Activated CD4-positive, CD25-positive, alpha-beta regulatory T cell treated with anti-CD3 and anti-CD28 coated beads, Interleukin-2, amount 50 U/mL, for 24 hours (primary cell): ENCODE results near the gene GLI3.
"Not testable (repeated sequence)": the region's sequence is repeated elsewhere in the genome, so short reads cannot be mapped to it uniquely, and the experiment has no call there.

Experiments used
- ATAC-seq, 2 donors: fragments of 150-1000 bp; cut with Tn5 transposase; one replicate each; pipeline ENCODE4 v1.10.0; 2021; ENCODE audit warnings: mild to moderate bottlenecking in 1 of 2, moderate library complexity in 1 of 2

The GLI3 gene

DNA sequence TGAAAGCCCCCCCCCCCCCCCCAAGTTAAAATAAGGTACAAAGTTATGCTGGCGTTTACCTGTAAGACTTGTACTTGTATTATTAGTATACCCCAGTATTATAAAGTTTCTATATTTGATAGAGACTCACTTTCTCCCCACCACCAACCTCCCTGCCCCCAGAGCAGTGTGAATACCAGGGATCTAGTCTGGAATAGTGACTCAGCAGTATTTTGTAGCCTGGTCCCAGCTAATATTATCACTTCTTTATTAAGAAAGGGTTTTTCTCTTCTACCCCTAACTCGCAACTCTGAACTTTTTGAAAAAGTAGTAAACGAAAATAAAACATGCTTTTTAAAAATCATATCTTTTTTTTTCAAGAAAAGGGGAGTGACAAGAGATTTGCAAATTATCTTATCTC is 26.7 kb downstream of the GLI3 start:
- no peak for ATAC-seq

DNA sequence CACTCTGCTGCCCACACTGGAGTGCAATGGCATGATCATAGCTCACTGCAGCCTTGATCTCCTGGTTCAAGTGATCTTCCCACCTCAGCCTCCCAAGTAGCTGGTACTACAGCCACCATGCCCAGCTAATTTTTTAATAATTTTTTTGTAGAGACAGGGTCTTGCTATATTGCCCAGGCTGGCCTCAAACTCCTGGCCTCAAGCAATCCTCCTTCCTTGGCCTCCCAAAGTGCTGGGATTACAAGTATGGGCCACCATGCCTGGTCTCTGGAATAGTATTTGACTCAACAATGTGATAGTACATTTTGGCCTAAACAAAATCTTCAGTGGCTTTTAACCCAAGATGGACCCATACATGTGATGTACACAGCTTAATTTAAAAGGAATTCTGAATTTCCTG is 27.9 kb downstream of the GLI3 start:
- ATAC-seq: not testable (repeated sequence)

DNA sequence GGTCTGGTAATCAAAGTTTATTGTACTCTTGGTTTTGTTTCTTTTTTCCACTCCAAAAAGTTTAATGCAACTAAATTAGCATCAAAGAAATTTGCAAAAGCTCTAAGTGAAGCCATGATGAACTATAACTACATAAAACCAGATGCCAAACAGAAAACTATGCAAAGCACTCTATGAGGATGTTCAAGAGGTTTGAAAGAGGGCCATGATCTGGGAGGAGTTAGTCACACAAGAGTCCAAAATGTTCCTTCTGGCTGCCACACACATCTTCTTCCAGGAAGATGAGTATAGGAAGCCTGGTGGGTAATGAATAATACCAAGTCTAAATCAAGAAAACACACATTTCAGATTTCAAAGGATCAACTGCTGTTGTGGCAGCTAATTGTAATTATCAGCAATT is 28.4 kb downstream of the GLI3 start:
- no peak for ATAC-seq

DNA sequence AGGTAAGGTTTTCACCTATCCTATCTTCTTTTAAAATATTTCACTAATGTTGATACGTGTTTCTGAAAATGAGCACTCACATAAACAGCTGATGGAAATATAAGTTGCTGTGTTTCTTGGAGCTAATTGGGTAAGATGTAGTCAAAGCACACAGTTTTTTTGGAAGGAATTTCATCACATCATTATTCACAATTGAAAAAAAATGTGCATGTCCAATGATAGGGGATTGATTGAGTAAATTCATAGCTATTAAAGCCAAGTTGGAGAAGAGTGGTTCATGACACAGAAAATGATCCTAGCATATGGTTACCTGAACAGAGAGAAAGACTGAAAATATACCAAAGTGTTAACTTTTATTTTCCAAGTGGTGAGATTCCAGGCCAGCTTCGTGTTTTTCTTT is 29.6 kb downstream of the GLI3 start:
- ATAC-seq: no peak

DNA sequence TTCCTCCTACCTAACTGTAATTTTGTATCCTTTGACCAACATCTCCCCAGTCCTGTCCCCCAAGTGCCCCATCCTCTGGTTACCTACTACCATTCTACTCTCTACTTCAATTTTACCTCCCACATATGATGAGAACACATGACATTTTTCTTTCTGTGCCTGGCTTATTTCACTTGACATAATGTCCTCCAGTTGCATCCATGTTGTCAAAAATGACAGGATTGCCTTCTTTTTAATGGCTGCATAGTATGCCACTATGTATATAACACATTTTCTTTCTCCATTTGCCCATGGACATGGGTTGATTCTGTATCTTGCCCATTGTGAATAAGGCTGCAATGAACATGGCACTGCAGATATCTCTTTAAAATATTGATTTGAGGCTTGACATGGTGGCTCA is 33.7 kb downstream of the GLI3 start:
- ATAC-seq: no peak

DNA sequence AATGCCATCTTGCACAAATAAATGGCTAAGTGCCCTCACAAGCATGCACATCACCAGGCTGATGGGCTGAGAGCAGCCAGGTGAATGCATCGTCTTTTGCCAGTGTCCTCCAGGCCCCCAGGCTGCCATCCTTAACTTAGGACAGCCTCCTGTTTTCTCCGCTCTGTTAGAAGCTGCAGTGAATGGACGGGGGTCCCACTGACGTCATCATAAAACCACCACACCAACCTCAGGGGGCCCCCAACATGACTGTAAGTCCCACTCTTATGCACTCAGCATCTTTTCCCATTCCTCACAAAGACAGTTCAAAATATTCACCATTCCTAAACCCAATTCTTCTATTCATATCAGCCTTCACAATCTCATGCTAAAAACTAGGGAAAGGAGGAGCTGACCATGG is 34.4 kb downstream of the GLI3 start:
- no peak for ATAC-seq

DNA sequence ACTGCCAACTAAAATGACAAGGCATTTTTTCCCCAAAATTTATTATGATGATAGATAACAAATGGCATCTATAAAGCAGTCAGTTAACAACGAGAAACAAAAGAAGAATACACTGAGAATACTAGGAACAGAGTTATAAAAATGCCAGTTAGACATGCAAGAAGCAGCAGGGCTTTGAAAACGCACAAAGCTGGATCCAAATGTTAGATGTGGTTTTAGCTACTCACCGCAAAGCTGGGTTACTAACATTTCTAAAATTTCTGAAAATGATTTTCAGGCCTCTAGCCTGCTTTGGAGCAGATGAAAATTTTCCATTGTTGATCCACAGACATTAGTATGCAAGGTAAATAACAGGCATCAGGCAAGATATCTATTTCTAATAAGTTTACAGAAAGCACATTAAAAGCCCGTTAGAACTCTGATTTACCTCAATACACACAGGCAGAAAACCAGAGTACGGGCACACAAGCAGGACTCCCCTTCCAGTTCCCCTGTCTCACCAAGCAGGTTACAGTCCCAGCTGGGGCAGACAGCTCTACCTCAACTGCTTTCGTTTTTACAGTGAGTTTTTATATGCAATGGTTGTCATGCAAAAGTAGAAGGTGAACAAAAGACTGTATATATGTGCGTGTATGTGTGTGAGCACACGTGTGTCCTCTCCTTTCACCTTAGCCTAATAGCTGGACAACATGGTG is 37.9 kb downstream of the GLI3 start:
- ATAC-seq: no peak

DNA sequence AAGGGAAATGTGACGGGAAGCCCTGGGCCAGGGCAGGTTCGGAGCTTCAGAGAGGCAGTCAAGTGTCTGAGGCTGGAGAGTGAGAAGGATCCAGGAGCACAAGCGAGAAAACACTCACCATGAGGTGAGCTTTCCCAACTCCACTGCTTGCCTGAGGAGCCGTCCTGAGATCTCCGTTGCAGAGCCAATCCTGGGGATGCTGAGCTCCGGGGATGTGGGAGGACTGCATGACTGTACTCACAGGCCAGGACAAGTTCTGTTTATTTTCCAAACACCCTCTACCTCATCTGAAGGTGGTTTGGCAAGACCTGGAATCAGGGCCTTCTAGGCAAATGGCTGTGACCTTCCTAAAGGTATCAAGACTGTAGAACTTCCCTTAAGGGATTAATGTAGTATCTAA is 38.7 kb downstream of the GLI3 start:
- no peak for ATAC-seq

DNA sequence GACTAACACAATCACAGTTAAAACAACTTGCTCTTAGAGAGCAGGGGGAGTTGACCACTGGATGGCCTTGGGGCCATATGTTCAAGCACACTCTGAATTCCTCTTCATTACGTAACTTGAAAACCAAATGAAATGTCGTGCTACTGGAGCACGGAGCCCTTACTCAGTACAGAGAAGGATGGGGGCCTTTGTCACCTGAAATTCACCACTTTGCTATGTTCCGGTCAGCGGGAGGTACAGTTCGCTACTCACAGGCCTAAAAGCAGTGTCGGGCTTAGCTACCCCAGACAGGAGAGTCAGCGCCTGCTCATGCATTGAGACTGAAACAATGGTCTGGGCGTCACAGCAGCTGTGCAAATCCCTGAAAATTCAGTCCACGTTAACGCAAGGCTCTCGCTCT is 39.6 kb downstream of the GLI3 start:
- no peak for ATAC-seq

DNA sequence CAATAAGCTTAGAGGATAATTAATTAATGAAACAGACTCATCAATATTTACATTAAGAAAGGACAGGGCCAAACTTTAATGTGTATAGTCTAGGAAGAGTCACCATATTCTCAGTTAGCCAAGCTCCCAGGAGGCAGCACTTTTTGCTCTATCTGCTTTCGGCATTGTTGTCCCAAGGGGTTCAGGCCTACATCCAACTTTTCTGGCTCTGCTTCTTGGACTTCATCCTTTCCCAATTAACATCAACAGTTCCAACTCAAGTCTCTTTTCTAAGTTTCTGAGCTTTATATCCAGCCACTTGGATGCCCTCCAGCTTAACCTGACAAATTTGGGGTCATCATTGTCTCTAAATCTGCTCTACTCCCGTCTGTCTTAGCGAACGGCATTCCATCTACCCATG is 42.8 kb downstream of the GLI3 start:
- ATAC-seq: no peak

DNA sequence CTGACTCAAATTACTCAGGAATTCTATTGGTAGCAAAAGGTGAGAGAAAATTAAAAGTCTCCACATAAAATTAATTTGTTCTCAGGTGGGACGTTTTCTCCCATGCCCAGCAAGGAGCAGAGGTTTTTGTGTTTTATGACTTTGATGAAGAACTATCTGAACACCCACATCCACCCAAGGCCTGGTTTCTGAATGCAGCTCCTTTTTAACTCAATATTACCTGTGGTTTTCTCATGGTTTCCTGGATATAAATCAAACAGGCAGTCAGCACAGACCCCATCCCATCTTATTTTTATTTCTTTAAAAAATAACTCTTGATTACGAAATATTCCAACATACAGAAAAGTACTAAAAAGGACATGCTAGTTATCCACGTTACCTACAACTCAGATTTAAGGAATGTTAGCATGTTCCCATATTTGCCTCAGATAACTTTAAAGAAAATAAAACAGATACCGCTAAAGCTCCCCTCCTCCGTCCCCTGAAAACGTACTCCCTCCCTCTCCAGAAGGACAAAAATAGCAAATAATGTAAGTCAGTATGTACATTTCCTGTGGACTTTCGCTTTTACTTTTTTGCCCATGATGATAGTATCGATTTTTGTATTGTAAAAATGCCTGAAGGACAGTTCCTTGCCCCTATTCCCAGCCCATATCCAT is 43.4 kb downstream of the GLI3 start:
- no peak for ATAC-seq

DNA sequence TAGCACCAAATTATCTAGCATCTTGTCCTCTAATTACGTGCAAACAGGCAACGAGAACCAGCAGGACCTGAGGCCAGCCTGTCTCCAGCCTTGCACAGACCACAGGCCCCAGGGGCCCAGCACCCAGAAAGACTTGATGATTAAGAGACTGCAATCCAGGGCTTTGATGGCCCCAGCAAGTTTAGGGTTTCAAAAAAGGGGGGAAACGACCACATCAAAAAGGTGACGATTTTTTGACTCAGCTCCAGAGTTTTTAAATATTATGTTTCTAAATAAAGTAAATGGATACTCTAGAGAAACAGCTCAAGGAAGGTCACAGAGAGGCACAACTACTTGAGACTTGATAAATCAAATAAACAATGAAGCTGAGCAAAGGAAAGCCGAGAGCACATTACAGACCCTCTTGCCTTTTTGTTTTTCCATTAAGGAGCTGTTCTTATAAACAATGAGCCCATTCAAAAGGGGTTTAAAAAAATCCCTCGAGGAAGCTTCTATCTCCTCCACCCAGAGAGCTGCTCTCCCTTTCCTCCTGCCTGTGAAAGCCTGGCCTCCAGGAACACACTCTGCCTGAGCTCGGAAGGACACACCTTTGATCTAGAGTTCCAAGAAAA is 44.1 kb downstream of the GLI3 start:
- ATAC-seq: no peak

DNA sequence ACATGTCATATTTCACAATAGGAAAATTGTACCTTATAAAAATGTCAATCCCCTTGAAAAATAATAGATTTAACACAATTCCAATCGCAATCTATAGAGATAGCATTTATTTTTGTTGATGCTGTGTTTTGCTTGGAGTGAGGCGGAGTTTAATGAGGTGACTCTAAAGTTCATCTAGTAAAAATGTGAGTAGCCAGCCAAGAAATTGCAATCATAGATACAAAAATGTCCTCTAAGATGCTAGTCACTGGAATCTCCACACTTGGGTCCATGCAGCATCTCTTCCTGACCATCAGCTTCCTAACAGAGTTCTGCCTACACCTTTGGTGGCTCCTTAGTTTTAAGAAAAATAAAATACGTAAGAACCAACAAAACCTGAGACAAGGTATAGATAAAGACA is 44.9 kb downstream of the GLI3 start:
- no peak for ATAC-seq

DNA sequence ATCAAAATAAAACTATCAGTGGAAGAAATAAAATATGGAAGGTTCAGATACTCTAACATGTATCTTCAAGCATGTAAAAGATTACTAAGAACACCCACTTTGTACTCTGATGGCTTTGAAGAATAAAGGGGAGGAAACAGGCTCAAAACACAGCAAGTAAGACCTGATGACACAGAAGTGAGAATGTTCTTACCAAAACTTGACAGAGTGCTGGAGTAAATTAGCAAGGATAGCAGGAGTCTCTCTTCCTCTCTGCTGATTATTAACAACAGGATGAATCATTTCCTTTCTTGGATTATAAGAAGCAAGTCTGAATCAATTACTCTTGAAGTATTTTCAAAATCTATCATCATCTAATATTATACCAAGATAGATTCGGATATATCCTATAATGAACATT is 47.5 kb downstream of the GLI3 start:
- ATAC-seq: no peak

DNA sequence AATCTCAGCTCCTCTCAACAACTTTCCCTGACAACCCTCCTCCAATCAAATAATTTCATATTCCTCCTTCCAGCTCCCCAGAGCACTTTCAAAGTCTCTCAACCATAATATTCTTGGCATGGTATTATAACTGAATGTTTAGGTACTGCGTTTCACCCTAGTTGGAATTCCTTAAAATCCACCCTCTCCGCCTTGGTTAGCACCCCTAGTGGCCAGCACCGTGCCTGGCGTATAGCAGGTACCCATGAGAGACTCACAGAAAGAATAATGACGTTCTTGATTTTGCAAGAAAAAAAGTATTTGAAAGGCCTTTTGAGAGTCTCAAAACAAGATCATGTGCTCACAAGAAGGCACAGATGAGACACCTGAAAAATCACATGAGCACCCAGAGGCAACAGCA is 50.9 kb downstream of the GLI3 start:
- no peak for ATAC-seq

DNA sequence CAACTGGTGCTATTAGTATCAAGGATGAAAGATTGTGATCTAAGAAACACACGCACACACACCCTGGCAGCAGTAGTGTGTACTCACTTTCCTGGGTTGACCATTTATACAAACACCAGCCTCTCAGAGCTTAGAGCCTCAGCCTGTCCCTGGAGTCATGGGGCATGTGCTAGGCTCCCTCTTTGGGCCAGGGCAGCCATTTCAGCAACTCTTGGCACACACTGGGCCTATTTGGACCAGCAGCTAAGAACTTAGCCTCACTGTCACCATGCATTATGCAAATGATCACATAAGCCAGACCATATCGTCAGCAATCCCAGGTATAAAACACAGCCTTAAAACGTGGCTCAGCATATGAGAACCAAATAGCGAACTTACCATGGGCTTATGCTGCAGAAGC is 51.3 kb downstream of the GLI3 start:
- ATAC-seq: no peak

DNA sequence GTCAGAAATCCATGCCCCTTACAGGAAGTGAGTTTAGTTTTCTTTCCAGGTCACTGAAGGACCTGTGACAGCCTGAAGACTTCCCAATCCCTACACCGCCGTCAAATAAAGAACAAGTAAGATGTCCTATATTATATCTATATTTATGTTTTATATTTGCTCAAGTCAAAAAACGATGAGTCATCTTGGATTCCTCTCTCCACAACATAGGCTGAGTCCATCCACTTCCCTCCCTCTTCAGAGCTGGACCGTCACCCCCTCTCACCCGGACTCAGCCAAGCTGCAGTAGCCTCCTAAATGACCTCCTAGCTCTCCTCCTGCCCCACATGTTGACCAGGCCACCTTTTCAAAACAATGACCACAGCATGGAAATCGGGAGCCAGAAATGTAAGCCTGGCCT is 53.5 kb downstream of the GLI3 start:
- ATAC-seq: no peak

DNA sequence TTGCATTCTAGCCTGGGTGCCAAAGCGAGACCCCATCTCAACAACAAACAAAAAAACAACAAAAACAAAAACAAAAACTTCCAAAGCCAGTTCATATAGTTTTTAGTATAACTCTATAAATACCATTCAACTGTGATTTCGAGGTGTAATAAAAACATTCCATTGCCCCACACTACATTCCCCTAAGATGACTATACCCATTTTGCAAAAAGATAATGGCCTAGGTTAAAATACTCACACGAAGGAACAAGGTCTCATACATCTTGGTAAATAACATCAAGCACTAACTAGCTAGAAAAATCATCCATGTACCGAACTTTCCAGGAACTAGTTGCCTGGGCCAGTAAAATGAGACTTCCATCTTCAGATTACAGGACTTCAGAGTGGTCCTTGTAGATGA is 55.4 kb downstream of the GLI3 start:
- no peak for ATAC-seq

DNA sequence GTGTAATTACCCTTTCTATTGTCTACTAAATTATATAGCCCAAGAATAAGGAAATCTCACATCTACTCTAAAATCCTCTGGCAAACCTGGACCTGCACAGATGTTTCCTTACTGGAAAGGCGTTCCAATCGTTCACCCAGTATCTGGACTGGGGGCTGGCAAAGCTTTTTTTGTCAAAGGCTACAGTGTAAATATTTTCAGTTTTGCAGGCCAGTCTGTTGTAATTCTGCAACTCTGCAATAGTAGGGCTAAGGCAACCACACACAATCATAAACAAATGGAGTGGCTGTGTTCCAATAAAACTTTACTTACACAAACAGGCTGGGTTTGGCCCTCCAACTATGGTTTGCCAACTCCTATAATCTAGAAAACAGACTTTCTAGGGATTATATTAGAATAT is 56.2 kb downstream of the GLI3 start:
- ATAC-seq: no peak

DNA sequence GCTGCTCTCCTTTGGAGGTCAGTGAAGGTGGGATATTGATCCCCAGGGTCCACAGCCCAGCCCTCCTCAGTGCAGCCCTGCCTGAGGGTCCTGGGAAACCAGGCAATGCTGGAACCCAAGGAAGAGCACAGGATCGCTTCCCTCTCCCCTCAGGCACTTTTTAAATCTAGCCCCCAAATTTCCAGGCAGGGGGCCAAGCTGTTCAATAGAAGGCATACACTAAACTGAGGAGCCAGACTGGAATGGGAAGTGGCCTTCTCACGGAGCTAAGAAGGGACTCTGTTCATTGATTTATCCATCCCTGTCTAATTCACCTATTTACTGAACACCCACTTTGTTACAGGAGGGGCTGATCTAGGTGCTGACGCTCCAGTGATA is 60.3 kb downstream of the GLI3 start:
- no peak for ATAC-seq

DNA sequence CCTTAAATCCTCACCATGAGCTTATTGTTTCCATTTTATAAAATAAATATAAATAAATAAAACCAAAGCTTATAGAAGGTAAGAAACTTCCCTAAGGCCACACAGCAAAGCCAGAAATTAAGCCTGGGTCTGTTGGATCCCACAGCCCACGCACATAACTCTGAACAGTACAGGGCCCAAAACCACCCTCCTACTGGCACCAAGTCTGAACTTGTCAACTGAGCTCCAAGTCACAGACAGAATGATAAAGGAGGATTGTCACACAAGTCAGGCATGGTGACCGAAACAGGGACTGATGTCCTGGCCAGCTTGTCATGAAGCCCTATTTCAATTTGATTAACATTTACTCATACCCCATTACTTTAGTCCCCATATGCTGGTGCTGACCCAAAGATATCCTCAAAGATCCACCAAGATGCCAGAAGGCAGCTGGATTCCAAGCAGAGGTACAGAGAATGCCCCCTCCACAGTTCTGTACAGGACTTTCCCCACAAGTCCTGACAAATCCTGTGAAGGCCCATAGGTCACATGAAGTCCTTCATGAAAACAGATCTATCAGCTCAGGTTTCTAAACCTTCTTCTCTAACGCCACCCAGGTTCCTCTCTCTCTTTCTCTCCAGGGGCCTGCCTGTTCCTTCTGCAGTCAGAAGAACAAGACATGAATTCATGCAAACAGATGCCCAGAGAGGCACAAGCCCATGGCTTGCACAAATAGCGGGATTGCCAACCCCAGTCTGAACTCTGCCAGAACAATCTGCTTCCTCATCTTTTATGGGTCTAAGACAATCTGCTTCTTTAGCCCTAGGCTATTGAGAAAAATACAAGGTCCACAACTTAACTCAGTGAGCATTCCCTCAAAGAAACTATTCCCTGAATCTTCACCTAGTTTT is 60.9 kb downstream of the GLI3 start:
- no peak for ATAC-seq

DNA sequence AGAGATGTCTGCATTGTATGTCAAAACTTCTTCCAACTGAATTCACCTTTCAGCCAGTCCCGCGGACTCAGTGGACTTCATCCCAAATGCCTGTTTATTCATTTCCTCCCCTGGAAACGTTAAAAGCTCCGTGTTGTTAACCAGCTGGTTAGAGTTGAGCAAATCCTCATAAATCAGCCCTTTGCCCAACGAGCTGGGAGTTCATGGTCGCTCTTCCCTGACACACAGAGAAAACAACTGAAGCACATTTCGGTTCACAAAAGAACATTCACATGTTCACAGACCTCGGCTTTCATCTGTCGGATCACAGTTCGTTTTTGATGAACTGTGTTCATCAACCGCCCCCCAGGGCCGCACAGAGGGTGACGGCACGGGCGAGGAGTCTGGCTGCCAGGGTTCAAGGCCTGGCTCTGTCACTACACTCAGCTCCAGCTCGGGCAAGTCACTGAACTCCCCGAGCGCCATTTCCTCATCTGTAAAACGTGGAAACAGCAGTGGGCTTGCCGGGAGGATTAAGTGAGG is 62.6 kb downstream of the GLI3 start:
- ATAC-seq: no peak

DNA sequence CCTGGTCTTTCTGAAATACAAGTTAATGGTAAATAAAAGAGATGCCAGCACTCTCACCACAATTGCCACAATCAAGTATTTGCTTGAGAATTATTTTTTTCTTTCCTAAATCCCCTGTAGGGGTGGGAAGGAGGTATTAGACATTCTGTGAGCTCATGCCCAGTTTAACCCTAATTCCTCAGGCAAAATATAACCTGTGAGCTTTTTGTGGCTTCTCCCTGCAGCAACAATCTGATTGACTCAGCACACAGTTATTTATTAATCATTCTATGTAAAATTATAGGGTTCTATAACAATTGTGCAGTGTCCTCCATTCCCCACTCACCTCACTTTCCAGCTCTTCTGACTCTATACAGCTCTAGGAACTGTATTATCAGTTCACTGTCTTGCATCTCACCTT is 66.3 kb downstream of the GLI3 start:
- no peak for ATAC-seq
